Measurements from ENCODE around the gene GTPBP3.

Gene GTPBP3

DNA sequence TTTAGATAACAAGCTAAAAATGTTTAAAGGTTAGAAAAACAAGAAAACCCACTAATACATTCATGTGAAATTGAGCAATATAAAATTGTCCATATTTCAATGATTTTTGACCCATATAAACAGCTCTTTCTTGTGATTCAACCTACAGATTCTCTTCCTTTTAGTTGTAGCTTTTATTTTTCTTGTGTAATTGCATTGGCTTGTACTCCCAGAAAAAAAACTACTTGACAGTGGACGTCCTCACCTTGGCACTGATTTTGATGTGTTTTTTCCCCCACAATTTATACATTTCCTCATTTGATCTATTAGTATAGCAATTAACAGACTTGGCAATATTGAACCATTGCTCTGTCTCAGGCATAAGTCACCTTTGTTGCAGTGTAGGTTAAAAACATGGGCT lies 51.9 kb downstream of the GTPBP3 start:
- DNase-seq, result no peak

DNA sequence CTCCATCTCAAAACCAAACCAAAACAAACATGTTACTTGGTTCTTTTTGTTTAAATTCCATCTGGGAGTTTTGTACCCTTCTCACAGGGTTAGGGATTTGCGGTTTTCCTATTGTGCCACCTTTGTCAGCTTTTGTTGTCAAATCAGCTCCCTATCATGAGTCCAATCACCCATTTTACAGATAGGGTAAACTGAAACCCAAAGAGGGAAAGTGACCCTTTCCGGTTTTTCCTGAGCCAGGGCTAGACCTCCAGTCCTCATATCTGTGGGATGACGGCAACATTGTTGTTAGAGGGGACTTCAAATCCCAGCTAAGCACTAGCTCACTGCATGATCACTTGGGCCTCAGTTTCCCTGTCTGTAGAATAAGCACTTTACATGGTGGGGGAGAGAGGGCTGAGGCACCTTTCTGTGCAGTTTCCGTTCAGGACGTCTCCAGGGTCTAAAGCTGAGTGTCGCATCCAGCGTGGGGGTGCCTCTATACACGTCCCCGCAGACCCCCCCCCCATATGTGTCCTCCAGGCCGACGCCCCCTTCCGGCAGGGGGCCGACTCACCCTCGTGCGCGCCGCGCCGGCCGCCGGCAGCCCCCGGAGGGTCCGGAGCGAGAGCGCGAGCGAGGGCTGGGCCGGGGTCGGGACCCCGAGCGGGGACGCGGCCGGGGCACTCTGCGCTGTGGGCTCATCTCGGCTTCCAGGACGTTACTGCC lies 52.8 kb downstream of the GTPBP3 start:
- no peak for DNase-seq

DNA sequence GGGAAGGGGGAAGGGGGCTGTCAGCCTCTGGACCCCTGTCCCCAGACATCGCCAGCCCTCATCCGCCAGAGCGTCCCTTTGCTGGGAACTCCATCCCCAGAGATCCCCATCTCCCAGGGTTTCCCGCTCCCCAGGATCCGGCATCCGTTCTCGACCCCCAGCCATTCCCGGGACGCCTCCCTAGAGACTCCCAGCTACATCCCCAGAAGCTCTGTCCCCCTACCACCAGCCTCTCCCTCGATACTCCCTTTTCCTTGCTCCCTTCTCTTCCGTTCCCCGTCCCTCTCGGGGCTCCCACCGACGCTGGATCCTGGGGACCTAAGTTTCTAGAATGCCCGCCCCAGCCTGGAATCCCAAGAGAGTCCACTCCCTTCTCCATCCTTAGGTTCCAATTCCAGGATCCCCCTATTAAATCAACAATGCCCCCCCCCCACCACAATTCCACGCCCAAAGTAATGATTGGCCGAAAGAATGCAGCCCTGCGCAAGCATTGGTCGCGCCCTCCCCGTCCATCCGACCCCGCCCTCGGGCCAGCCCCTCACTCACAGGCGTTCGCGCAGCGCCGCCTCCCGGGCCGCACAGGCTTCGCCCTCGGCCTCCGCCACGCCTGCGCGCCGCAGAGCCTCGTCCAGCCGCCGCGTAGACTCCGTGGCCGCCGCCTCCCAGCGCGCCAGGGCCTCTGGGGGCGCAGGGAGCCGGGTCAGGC lies 53.5 kb downstream of the GTPBP3 start:
- peak; percentile 86 to 87 for DNase-seq

DNA sequence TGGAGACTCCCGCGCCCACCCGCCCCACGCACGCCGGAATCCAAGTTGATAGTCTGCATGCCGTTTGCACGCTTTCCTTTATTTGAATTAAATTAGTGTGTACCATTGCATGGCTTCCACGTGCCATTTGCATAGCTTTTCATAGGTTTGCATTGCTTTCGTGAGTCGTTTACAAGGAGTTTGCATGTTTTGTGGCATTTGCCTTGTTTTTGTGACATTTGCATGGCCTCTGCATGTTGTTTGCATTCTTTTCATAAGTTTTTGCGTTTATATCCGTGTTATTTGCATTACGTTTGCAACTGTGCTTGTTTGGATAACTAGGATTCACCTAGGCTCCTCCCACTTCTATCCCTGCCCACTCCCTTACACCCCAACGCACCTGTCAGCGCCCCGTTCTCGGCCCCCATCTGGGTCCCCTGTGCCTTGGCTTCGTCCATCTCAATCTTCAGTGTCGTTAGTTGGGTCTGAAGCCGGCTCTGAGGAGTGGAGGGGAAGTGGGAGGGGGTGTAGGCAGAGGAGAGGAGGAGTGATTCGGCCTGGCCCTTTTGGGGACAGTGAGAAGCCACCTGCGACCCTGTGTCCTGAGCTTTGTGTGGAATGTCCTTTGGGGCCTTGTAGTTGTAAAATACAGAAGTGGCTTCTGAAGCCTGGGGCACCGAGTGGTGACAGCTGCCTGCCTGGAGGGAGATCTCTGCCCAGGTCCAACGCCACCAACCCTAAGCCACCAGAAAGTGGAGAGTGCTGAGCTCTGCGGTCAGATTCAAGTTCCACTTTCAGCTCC lies 54.2 kb downstream of the GTPBP3 start:
- no peak for DNase-seq
